SK-N-SH (cell line): ENCODE results near the gene NLN.
"Not testable (repeated sequence)": the region's sequence is repeated elsewhere in the genome, so short reads cannot be mapped to it uniquely, and the experiment has no call there.

Source experiments
- CTCF ChIP-seq: fragments of 200-600 bp; sonication (generic); IDR thresholded peaks from 2 replicates; pipeline ENCODE4 v1.6.1; 2017; ENCODE audit warnings: antibody characterized with exemption, mild to moderate bottlenecking, moderate library complexity
- FOXM1 ChIP-seq: IDR thresholded peaks from 2 replicates; pipeline ENCODE4 v1.4.0; 2012; ENCODE audit warnings: low read depth, mild to moderate bottlenecking
- GABPA ChIP-seq: IDR thresholded peaks from 2 replicates; pipeline ENCODE4 v1.4.0; 2012; ENCODE audit warnings: low read depth, mild to moderate bottlenecking
- NRF1 ChIP-seq: IDR thresholded peaks from 2 replicates; pipeline ENCODE4 v1.6.1; 2012; ENCODE audit warnings: low read depth, mild to moderate bottlenecking, low read length
- POLR2AphosphoS5 ChIP-seq: IDR thresholded peaks from 2 replicates; pipeline ENCODE4 v1.6.1; 2012; ENCODE audit warnings: low read depth, low read length
- RAD21 ChIP-seq: IDR thresholded peaks from 2 replicates; pipeline ENCODE4 v1.6.1; 2012; ENCODE audit warnings: mild to moderate bottlenecking, low read length
- RCOR1 ChIP-seq: fragments of 150-350 bp; IDR thresholded peaks from 2 replicates; pipeline ENCODE4 v1.6.1; 2017; ENCODE audit warnings: antibody characterized with exemption, low read length
- REST ChIP-seq: IDR thresholded peaks from 2 replicates; pipeline ENCODE4 v1.6.1; 2012; ENCODE audit warnings: mild to moderate bottlenecking, low read depth, low read length, moderate library complexity
- RFX5 ChIP-seq: IDR thresholded peaks from 2 replicates; pipeline ENCODE4 v1.6.1; 2012; ENCODE audit warnings: mild to moderate bottlenecking, improper control_type of control experiment, low read length
- TAF1 ChIP-seq: IDR thresholded peaks from 2 replicates; pipeline ENCODE4 v1.6.1; 2012; ENCODE audit warnings: low read depth, mild to moderate bottlenecking, low read length, moderate library complexity, borderline replicate concordance
- USF2 ChIP-seq: fragments of 150-350 bp; IDR thresholded peaks from 2 replicates; pipeline ENCODE4 v1.6.1; 2017; ENCODE audit warnings: antibody characterized with exemption, low read length, low read depth, borderline replicate concordance

GRCh38 chr5:65844763-65845162 is 122.8 kb downstream of the NLN start:
- TF ChIP-seq CTCF, POLR2AphosphoS5, USF2, RCOR1, GABPA, RAD21, RFX5, REST, NRF1, FOXM1, TAF1: not testable (repeated sequence)
